ENCODE measurements around the gene GALNT12. TPM values are rescaled to one million over a fixed set of nuclear protein-coding genes. Genes with fewer than 3 reads are reported as not detected.

The GALNT12 gene
- polyA plus RNA-seq, 1 donor (not counting 4 experiments of a cell fraction or from before 2014, with no cell fraction given): 1.8 TPM

- peaks cover 5% of the 10 kb centered on the region for H3K4me1 ChIP-seq (ENCODE audit: control insufficient read depth, extremely low read depth, insufficient read depth, low read length)
- dilution Hi-C loops (cut with MboI; ENCODE audit: extremely low pct_ligation_motif_present, low sequenced_read_pairs): no loop called here
- TF ChIP-seq EZH2 (IDR thresholded peaks at IDR 0.05; ENCODE audit: low read length): no peak
- no peak for TF ChIP-seq CTCF (optimal IDR thresholded peaks at IDR 0.05 in 1 of 3, IDR thresholded peaks at IDR 0.05 in 1 of 3, conservative IDR thresholded peaks at IDR 0.05 in 1 of 3; ENCODE audit: extremely low read depth in 1 of 3, insufficient read depth in 2 of 3, low read length in 3 of 3)
- no peak overlapping the region for H3K4me2 ChIP-seq (ENCODE audit: control insufficient read depth, extremely low read depth, insufficient read depth, low read depth, low read length)
- H3K36me3 ChIP-seq (ENCODE audit: control insufficient read depth in 2 of 2, extremely low read depth in 1 of 2, insufficient read depth in 2 of 2, low read length in 2 of 2): no peaks in the 10 kb centered on the region
- no peaks in the 10 kb centered on the region for H3K9me1 ChIP-seq (ENCODE audit: control insufficient read depth, extremely low read depth, insufficient read depth, low read length)
- H3K9me3 ChIP-seq (ENCODE audit: control insufficient read depth, low read depth, low read length): no peaks in the 10 kb centered on the region
- DNase-seq (ENCODE audit: low read depth, low spot score): no peak
- no peaks in the 10 kb centered on the region for H4K20me1 ChIP-seq (ENCODE audit: control insufficient read depth, extremely low read depth, insufficient read depth, low read length)
- H3K9ac ChIP-seq (ENCODE audit: control insufficient read depth, extremely low read depth, insufficient read depth, low read length): no peak overlapping the region
- no peaks in the 10 kb centered on the region for H3K79me2 ChIP-seq (ENCODE audit: control insufficient read depth, insufficient read depth, low read length)
- H3K27ac ChIP-seq (ENCODE audit: control insufficient read depth, insufficient read depth, low read length): no peak overlapping the region
- no peak overlapping the region for H3K4me3 ChIP-seq (ENCODE audit: control insufficient read depth in 2 of 3, extremely low read depth in 1 of 3, insufficient read depth in 2 of 3, low read depth in 1 of 3, low read length in 3 of 3)
- H3K27me3 ChIP-seq (ENCODE audit: control insufficient read depth, extremely low read depth, insufficient read depth, low read length): peaks cover 10% of the 10 kb centered on the region
- H2AFZ ChIP-seq (ENCODE audit: control insufficient read depth, low read length): no peak overlapping the region
- no peak for FAIRE-seq
Measured at GRCh38 chr9:98882569-98882923, 75.1 kb downstream of the GALNT12 start.

DNA sequence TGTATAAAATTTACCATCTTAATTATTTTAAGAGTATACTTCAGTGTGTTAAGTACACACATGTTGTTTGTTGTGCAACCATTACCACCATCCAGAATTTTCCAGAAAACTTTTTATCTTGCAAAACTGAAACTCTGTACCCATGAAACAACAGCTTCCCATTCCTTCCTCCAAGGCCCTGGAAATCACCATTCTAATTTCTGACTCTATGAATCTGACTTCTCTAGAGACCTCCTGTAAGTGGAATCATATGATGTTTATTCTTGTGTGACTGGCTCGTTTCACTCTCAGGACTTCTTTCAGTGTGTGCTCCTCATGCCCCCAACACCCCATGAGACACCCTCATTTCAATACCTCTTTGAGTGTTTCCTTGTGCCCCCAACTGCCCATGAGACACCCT, 75.8 kb downstream of the GALNT12 start:
- Histone ChIP-seq H3K4me2 (ENCODE audit: control insufficient read depth, extremely low read depth, insufficient read depth, low read depth, low read length) (no peak overlapping the region), H3K27ac (ENCODE audit: control insufficient read depth, insufficient read depth, low read length) (no peak overlapping the region), H3K9me1 (ENCODE audit: control insufficient read depth, extremely low read depth, insufficient read depth, low read length) (no peaks in the 10 kb centered on the region), H3K9ac (ENCODE audit: control insufficient read depth, extremely low read depth, insufficient read depth, low read length) (no peak overlapping the region), H3K27me3 (ENCODE audit: control insufficient read depth, extremely low read depth, insufficient read depth, low read length) (peaks cover 10% of the 10 kb centered on the region), H3K79me2 (ENCODE audit: control insufficient read depth, insufficient read depth, low read length) (no peaks in the 10 kb centered on the region), H3K4me3 (ENCODE audit: control insufficient read depth in 2 of 3, extremely low read depth in 1 of 3, insufficient read depth in 2 of 3, low read depth in 1 of 3, low read length in 3 of 3) (no peak overlapping the region), H3K36me3 (ENCODE audit: control insufficient read depth in 2 of 2, extremely low read depth in 1 of 2, insufficient read depth in 2 of 2, low read length in 2 of 2) (no peaks in the 10 kb centered on the region), H3K4me1 (ENCODE audit: control insufficient read depth, extremely low read depth, insufficient read depth, low read length) (peaks cover 5% of the 10 kb centered on the region), H4K20me1 (ENCODE audit: control insufficient read depth, extremely low read depth, insufficient read depth, low read length) (no peaks in the 10 kb centered on the region), H2AFZ (ENCODE audit: control insufficient read depth, low read length) (no peak overlapping the region), H3K9me3 (ENCODE audit: control insufficient read depth, low read depth, low read length) (no peaks in the 10 kb centered on the region)
- TF ChIP-seq CTCF (optimal IDR thresholded peaks at IDR 0.05 in 1 of 3, IDR thresholded peaks at IDR 0.05 in 1 of 3, conservative IDR thresholded peaks at IDR 0.05 in 1 of 3; ENCODE audit: extremely low read depth in 1 of 3, insufficient read depth in 2 of 3, low read length in 3 of 3) (no peak), EZH2 (IDR thresholded peaks at IDR 0.05; ENCODE audit: low read length) (no peak)
- FAIRE-seq (no peak), DNase-seq (ENCODE audit: low read depth, low spot score) (no peak)
- dilution Hi-C loops (cut with MboI; ENCODE audit: extremely low pct_ligation_motif_present, low sequenced_read_pairs): no loop called here
